Brain microvascular endothelial cell (primary cell): ENCODE data around the gene ZC3H6.
A peak's percentile ranks its signal among the peaks of the same experiment; 100 is the strongest.

Experiments
- DNase-seq: peaks from one replicate; pipeline ENCODE4 v3.0.0-alpha.2; 2020
- H3K27ac ChIP-seq: fragments of 250-450 bp; sonication (Bioruptor Pico); 2 replicates; pipeline ENCODE4 v1.5.1; 2020; ENCODE audit warnings: mild to moderate bottlenecking, moderate library complexity
- H3K27me3 ChIP-seq: fragments of 250-450 bp; sonication (Bioruptor Pico); replicated peaks from 2 replicates; pipeline ENCODE4 v1.5.1; 2020; ENCODE audit warnings: mild to moderate bottlenecking
- H3K36me3 ChIP-seq: fragments of 250-450 bp; sonication (Bioruptor Pico); replicated peaks from 2 replicates; pipeline ENCODE4 v1.5.1; 2020; ENCODE audit warnings: mild to moderate bottlenecking
- H3K4me3 ChIP-seq: 2 replicates; pipeline ENCODE4 v1.5.1; 2011; ENCODE audit warnings: low read depth, mild to moderate bottlenecking, control low read depth, low read length, moderate library complexity
- in situ Hi-C: cut with HindIII; loops from 2 replicates; pipeline ENCODE4 v1.10.0; 2017; ENCODE audit warnings: low sequenced_read_pairs, low pct_ligation_motif_present
- TF ChIP-seq, protein P1 (sequence below): IDR thresholded peaks from 2 replicates; pipeline ENCODE4 v1.5.1; 2011; ENCODE audit warnings: low read depth, mild to moderate bottlenecking, moderate library complexity, low read length, control low read depth, inconsistent platforms; ENCODE audit errors: missing control alignments

ZC3H6 gene

DNA sequence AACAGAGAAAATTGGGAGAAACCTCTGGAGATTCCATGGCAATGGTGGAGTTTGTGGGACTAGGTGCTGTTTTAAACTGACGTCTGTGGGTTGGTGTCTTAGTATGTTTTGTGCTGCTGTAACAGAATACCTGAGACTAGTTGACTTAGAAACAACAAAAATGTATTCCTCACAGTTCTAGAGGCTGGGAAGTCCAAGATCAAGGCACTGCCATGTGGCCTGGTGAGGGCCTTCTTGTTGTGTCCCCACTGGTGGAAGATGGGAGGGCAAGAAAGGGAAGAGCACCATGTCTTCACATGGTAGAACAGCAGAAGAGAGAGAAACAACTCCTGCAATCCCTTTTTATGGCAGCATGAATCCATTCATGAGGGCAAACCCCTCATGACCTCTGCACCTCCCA, 6.8 kb upstream of the ZC3H6 start:
- Histone ChIP-seq H3K36me3 (no peaks in the 10 kb centered on the region), H3K27me3 (no peaks in the 10 kb centered on the region), H3K4me3 (no peak overlapping the region), H3K27ac (no peak overlapping the region)
- DNase-seq: no peak
- in situ Hi-C loops: no loop called here
- TF ChIP-seq, protein P1, sequence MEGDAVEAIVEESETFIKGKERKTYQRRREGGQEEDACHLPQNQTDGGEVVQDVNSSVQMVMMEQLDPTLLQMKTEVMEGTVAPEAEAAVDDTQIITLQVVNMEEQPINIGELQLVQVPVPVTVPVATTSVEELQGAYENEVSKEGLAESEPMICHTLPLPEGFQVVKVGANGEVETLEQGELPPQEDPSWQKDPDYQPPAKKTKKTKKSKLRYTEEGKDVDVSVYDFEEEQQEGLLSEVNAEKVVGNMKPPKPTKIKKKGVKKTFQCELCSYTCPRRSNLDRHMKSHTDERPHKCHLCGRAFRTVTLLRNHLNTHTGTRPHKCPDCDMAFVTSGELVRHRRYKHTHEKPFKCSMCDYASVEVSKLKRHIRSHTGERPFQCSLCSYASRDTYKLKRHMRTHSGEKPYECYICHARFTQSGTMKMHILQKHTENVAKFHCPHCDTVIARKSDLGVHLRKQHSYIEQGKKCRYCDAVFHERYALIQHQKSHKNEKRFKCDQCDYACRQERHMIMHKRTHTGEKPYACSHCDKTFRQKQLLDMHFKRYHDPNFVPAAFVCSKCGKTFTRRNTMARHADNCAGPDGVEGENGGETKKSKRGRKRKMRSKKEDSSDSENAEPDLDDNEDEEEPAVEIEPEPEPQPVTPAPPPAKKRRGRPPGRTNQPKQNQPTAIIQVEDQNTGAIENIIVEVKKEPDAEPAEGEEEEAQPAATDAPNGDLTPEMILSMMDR: no peak

DNA sequence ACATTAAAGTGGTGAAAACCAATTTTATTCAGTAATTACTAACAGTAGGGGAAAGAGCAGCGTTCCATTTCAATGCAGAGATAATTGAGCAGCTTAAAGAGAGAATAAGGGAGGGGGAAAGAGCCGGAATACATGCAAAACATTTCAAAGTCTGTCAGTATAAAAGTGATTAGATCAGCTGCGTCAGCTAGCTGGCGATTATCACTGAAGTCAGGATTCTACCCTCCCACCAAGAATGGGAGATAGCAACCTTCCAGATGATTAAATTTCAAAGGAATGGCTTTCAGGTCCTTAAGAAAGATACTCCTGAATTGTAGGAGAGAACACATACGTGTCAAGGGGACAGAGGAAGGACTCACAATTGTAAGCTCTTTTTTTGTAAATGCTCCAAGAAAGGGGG, 2.7 kb upstream of the ZC3H6 start:
- H3K27ac ChIP-seq: no peak overlapping the region
- in situ Hi-C loops: no loop called here
- TF ChIP-seq, protein P1: no peak
- no peak for DNase-seq
- no peaks in the 10 kb centered on the region for H3K27me3 ChIP-seq
- H3K36me3 ChIP-seq: no peaks in the 10 kb centered on the region
- H3K4me3 ChIP-seq: no peak overlapping the region

DNA sequence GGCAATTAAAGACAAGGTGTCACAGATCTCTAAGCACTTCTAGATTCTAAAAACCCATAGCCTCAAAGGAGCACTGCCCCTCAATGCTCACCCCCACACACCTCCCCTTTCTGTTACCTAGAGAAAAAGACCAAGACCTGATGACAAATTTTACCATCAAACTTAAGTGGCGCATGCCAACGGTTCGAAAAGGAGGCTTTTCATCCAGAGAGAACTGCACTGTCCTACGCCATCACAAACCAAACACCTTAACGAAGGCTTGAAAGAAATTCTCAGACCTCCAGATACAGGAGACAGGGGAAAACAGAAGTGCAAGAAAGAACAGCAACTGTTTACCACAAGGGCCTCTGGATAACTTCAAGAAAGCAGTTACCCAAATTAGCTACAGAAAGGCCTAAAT, 2.0 kb upstream of the ZC3H6 start:
- Histone ChIP-seq H3K4me3 (no peak overlapping the region), H3K27ac (no peak overlapping the region), H3K36me3 (no peaks in the 10 kb centered on the region), H3K27me3 (no peaks in the 10 kb centered on the region)
- TF ChIP-seq, protein P1: no peak
- in situ Hi-C loops: no loop called here
- no peak for DNase-seq

DNA sequence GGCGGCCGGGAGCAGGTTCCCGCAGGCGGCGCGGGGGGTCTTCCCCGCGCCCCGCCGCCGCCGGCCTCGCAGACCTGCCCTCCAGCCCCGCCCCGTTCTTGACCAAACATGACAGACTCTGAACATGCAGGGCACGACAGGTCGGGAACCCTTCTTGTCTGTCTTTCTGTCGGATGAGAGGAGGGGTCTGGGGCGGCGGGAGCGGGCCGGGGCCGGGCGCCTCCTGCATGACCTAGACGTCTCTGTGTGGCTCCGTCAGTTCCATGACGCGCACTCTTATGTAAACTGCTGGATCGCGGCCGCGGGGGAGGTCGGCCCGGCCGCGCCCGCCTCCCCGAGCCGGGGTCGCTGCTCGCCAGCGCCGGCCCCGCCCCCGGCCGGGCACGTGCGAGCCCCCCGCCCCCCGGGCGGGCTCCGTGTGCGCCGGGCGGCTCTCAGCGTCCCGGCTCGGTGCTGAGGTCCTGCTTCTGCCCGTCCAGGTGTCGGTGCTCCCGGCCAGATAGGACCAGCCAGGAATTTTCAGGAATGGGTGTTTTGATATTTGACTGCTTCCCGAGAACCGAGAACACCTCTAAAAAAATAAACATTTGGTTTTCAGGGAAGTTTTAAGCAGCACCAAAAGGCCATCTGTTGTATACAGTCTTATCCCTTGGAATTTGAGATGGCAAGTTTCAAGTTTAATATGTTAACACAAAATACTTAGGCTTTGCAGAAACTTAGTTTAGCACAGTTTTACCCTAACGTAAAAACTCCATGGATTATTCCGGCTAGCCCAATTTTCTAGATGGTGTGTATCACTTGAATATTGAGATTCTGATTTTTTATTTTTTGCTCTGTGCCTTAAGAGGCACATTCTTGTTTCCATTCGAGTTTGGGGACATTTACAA, 733 bp downstream of the ZC3H6 start:
- Histone ChIP-seq H3K27ac (peak overlapping the region; percentile 99), H3K4me3 (peak overlapping the region; percentile 89), H3K36me3 (no peaks in the 10 kb centered on the region), H3K27me3 (no peaks in the 10 kb centered on the region)
- peak; percentile 79 for DNase-seq
- in situ Hi-C loops: no loop called here
- TF ChIP-seq, protein P1: no peak

DNA sequence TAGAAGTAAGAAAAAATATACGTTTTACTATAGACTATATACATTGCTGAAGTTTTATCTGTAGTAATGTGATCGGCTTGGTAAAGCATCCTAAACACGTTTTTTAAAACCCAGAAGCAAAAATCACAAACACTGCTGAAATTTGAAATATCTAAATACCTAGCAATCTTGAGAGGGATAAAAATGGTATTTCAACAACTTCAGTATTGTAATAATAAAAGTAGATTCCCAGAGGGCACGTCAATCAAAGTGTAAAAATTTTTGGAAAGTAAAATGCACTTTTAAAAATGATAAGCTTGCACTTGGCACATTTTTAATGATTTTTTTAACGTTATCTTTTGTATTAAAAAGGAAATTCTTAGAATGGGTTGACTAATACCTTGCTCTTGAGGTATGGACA, 1.6 kb downstream of the ZC3H6 start:
- Histone ChIP-seq H3K4me3 (no peak overlapping the region), H3K27me3 (no peaks in the 10 kb centered on the region), H3K27ac (no peak overlapping the region), H3K36me3 (no peaks in the 10 kb centered on the region)
- in situ Hi-C loops: no loop called here
- no peak for DNase-seq
- TF ChIP-seq, protein P1: no peak
